Large intestine (tissue), 3 donors: ENCODE results near the gene ITGA1. TPM values are rescaled to one million over a fixed set of nuclear protein-coding genes. Genes with fewer than 3 reads are reported as not detected.

Experiments used
- DNase-seq, 2 donors: peaks; one replicate each; pipeline versions ENCODE4 v3.0.0 to v3.0.0-alpha.2; 2013
- H3K27ac ChIP-seq: one replicate; pipeline ENCODE4 v1.5.1; 2013; ENCODE audit warnings: low read length
- H3K27me3 ChIP-seq: 2 replicates; pipeline ENCODE4 v1.6.1; 2013; ENCODE audit warnings: low read length; ENCODE audit not compliant: control insufficient read depth, insufficient read depth
- H3K36me3 ChIP-seq: 2 replicates; pipeline ENCODE4 v1.6.1; 2013; ENCODE audit warnings: low read length; ENCODE audit not compliant: control insufficient read depth, insufficient read depth
- H3K4me1 ChIP-seq: one replicate; pipeline ENCODE4 v1.6.1; 2013; ENCODE audit warnings: low read length; ENCODE audit not compliant: control insufficient read depth, insufficient read depth
- H3K4me3 ChIP-seq: one replicate; pipeline ENCODE4 v1.5.1; 2013; ENCODE audit warnings: low read length
- H3K9me3 ChIP-seq: one replicate; pipeline ENCODE4 v1.6.1; 2013; ENCODE audit warnings: mild to moderate bottlenecking, low read depth, low read length, moderate library complexity; ENCODE audit not compliant: control insufficient read depth
- WGBS: methylation state at CpG from one replicate; pipeline ENCODE4 v1.1.5; 2013; ENCODE audit warnings: low lambda C conversion rate; ENCODE audit not compliant: insufficient coverage; 5-methylcytosine and 5-hydroxymethylcytosine counted together
- polyA plus RNA-seq: library from polyadenylated mRNA; unstranded; fragments of 120-200 nt; gene quantifications from one replicate; pipeline ENCODE4 v1.2.1, GENCODE V29; 2013

Gene ITGA1
- polyA plus RNA-seq, 1 donor = 30.8 TPM

DNA sequence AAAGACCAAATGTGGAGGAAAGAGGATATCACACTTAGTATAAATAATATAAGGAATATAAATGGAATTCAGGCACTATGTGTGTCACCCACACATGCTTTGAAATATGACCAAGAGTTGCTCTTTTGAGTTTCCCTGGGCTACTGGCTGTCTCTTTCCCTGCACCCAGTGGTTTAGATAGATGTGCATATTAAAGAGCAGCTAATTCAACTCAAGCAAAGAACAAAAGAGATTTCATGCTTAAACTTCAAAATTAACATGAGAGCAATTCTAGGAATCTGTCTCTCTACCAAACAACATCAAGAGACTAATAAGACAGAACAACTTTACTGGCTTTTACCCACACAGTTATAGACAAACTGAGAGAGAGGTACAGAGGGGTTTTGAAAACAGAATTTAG lies 38.0 kb upstream of the ITGA1 start:
- DNase-seq = no peak
- no peaks in the 10 kb centered on the region for H3K9me3 ChIP-seq
- no peak overlapping the region for H3K4me3 ChIP-seq
- H3K27me3 ChIP-seq = no peaks in the 10 kb centered on the region
- H3K36me3 ChIP-seq = no peaks in the 10 kb centered on the region
- no peak overlapping the region for H3K27ac ChIP-seq
- H3K4me1 ChIP-seq = no peaks in the 10 kb centered on the region

DNA sequence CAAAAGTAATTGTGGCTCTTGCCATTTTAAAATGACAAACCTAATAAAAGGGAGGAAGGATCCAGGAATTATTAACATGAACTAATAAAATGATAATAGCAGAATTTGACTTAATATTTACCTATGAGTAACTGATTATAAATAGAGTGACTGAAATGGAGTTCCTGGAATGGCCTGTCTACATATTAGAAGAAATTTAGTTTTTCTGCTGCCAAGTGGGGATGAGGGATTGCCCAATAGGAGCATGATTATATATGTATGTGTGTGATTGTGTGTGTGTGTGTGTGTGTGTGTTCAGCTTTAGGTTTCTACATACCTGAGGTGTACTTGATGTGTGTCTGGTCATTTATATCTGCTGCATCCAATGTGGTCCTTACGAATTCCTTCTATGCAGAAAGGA lies 36.6 kb upstream of the ITGA1 start:
- 100% methylated on average over 1 of the region's 1 CpG for WGBS
- Histone ChIP-seq H3K9me3 (no peaks in the 10 kb centered on the region), H3K27me3 (no peaks in the 10 kb centered on the region), H3K4me3 (no peak overlapping the region), H3K36me3 (no peaks in the 10 kb centered on the region), H3K4me1 (no peaks in the 10 kb centered on the region), H3K27ac (no peak overlapping the region)
- no peak for DNase-seq

DNA sequence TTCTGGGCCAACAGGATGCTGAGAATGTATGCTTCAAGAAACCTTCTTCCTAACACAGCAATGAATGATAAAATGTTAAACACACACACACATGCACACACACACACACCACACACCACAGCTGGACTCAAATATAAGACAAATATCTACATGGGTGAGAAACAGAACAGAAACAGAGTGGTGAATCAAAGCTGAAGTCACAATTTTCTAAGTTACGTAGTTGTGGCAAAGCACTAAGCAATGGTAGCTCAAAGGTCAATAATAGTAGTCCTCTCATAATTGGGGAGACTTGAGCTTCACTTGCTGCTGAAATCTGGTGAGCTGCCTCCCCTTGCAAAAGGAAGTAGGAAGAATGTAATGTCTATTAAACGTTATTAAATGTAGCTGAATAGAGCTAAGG lies 33.7 kb upstream of the ITGA1 start:
- Histone ChIP-seq H3K9me3 (no peaks in the 10 kb centered on the region), H3K4me3 (no peak overlapping the region), H3K27me3 (no peaks in the 10 kb centered on the region), H3K27ac (no peak overlapping the region), H3K4me1 (no peaks in the 10 kb centered on the region), H3K36me3 (no peaks in the 10 kb centered on the region)
- no peak for DNase-seq
- no CpG with 5 or more reads among the region's 2 CpGs for WGBS

DNA sequence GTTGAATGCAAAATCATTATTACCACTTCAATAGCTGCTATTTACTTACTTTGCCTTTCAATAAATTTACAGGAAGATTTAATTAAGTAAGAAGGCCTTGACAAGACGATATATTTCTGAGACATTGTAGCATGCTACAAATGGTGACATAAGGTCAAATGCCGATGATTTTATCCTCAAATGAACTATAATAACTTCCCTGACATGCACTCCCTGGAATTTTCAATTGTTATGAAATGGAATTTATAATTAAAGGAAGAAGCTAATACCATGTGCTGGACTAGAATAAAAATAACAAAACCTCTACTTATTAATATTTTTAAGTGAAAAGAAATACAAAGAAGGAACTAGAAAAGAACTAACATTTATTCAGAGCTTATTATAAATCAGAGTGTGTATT lies 30.2 kb upstream of the ITGA1 start:
- no peaks in the 10 kb centered on the region for H3K27me3 ChIP-seq
- H3K9me3 ChIP-seq = no peaks in the 10 kb centered on the region
- no peak for DNase-seq
- no peaks in the 10 kb centered on the region for H3K4me1 ChIP-seq
- H3K4me3 ChIP-seq = no peak overlapping the region
- WGBS = 100% methylated on average over 2 of the region's 2 CpGs
- H3K27ac ChIP-seq = no peak overlapping the region
- no peaks in the 10 kb centered on the region for H3K36me3 ChIP-seq

DNA sequence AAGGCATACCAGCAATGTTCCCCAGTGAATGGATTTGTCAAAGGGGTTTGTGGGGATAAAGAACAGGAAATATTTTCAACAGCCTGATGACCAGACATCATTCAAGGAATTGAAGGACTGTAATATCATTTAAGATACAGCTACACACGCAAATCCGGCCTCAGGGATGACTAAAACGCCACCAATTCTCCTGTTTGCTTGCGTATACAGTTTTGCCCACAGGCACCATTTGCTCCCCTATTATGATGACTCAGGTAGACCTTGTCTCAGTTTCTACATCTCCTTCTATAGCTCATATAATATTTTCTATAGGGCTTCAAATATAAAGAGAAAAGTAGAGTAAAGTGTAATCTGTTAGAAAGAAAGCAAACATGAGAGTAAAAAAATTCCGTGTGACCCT lies 29.7 kb upstream of the ITGA1 start:
- DNase-seq = no peak
- Histone ChIP-seq H3K27ac (no peak overlapping the region), H3K4me3 (no peak overlapping the region), H3K9me3 (no peaks in the 10 kb centered on the region), H3K27me3 (no peaks in the 10 kb centered on the region), H3K36me3 (no peaks in the 10 kb centered on the region), H3K4me1 (no peaks in the 10 kb centered on the region)
- WGBS = no CpG with 5 or more reads among the region's 5 CpGs

DNA sequence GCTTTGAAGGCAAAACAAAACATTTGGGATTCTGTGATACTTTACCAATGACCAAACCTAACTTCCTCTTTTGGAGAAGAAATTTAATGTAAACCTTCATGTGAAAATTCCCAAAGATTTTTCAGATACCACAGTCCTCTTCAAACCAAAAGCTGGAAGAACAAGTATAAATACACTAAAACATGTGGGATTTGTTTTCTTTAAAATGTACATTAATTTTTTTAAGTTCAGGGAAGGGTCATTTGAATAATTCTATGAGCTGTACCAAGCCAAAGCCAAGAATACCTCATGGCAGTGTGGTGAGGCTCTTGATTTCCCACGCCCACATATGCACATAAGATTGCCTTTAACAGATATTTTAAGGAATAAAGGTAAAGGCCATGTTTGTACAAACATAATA lies 28.4 kb upstream of the ITGA1 start:
- no peaks in the 10 kb centered on the region for H3K36me3 ChIP-seq
- no CpG with 5 or more reads among the region's 1 CpG for WGBS

DNA sequence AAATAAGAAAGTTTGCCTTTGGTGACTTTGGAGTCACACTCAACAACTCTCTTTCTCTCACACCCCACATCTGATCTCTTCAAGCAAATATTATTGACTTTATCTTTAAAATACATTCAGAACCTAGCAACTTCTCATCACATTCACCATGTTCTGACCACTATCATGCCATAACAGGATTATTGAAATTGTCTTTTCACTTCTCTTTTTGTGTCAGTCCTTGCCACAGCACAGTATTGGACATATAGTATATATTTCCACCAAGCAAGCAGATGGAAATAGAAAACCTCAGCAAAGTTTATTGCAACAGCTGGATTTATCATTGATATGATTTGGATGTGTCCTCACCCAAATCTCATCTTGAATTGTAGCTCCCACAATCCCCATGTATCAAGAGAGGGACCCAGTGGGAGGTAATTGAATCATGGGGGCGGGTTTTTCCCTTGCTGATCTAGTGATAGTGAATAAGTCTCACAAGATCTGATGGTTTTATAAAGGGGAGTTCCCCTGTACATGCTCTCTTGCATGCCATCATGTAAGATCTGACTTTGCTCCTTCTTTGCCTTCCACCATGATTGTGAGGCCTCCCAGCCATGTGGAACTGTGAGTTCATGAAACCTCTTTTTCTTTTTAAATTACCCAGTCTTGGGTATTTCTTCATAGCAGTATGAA lies 26.9 kb upstream of the ITGA1 start:
- no peaks in the 10 kb centered on the region for H3K36me3 ChIP-seq
- WGBS = no CpG with 5 or more reads among the region's 1 CpG
- DNase-seq = no peak
- H3K4me3 ChIP-seq = no peak overlapping the region
- H3K4me1 ChIP-seq = no peaks in the 10 kb centered on the region
- H3K27ac ChIP-seq = no peak overlapping the region
- no peaks in the 10 kb centered on the region for H3K9me3 ChIP-seq
- H3K27me3 ChIP-seq = no peaks in the 10 kb centered on the region

More for the DNA sequence above, 28.4 kb upstream of the ITGA1 start:
- Histone ChIP-seq H3K4me1 (no peaks in the 10 kb centered on the region), H3K27ac (no peak overlapping the region), H3K27me3 (no peaks in the 10 kb centered on the region), H3K9me3 (no peaks in the 10 kb centered on the region), H3K4me3 (no peak overlapping the region)
- DNase-seq = no peak

DNA sequence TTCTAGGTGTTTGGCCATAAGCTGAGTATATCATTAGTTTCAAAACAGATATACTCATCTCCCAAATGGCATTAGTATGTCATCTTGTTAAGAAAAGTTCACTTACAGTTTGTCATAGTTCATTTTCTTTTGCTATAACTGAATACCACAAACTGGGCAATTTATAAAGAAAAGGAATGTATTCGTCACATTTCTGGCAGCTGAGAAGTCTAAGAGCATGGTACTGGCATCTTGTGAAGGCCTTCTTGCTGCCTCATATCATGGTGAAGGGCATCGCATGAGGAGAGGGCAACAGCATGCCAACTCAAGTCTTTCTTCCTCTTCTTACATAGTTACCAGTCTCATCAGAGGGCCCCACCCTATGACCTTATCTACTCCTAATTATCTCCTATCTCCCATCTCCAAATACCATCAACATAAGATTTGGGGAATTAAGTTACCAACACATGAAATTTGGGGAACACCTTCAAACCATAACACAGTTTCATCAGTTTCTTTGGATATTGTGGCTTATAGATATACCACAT lies 20.4 kb upstream of the ITGA1 start:
- no CpG with 5 or more reads among the region's 2 CpGs for WGBS
- Histone ChIP-seq H3K27ac (no peak overlapping the region), H3K4me1 (no peaks in the 10 kb centered on the region), H3K4me3 (no peak overlapping the region), H3K36me3 (no peaks in the 10 kb centered on the region), H3K27me3 (no peaks in the 10 kb centered on the region), H3K9me3 (no peaks in the 10 kb centered on the region)
- DNase-seq = no peak

DNA sequence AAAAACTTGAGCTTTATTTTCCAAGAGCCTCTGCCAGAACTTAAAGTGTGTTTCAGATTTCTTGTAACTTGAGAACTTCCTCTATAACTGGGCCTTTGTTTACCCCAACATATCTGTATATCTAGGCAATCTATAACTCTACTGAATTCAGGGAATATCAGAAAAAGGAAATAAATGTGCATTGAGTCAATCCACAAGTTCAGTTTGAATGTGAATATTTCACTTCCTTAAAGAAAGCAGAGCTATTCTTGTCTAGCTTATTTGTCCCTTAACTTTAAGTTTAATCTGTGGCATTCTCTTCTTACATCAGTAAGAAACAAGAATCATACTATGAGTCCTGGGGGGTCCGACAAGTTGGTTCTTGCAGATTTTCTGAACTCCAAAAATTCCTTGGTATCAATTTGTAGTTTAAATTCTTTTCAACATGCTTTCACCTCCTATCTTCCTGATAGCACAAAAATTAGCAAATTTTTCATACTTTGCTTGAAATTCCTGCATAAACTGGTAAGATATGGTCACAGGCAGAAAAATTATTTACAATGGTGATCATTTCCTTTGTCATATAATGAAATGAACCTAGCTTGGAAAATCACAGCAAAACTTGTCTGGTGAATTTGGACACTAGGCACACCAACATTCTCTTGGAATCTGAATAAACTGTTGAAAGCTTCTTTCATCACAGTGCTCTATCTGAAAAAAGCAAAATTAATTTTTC lies 19.8 kb upstream of the ITGA1 start:
- Histone ChIP-seq H3K27me3 (no peaks in the 10 kb centered on the region), H3K9me3 (no peaks in the 10 kb centered on the region), H3K27ac (no peak overlapping the region), H3K4me1 (no peaks in the 10 kb centered on the region), H3K4me3 (no peak overlapping the region), H3K36me3 (no peaks in the 10 kb centered on the region)
- DNase-seq = no peak
- no CpG with 5 or more reads among the region's 1 CpG for WGBS

DNA sequence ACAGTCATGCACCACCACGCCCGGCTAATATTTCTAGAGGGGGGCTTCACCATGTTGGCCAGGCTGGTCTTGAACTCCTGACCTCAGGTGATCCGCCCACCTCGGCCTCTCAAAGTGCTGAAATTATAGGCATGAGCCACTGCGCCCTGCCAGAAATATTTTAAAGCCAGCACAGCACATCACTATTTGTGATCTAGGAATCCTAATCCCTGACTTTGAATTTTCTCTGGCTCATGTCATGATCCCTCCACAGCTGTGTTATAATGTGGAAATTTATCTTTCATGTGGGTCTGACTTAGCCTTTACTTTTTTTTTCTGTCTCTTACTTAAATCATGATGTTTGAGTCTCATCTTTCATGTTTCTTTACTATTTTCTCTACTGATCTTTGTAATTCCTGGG lies 18.7 kb upstream of the ITGA1 start:
- Histone ChIP-seq H3K27me3 (no peaks in the 10 kb centered on the region), H3K9me3 (no peaks in the 10 kb centered on the region), H3K36me3 (no peaks in the 10 kb centered on the region), H3K27ac (no peak overlapping the region), H3K4me3 (no peak overlapping the region), H3K4me1 (no peaks in the 10 kb centered on the region)
- WGBS = no CpG with 5 or more reads among the region's 5 CpGs
- no peak for DNase-seq
